GM12874 (cell line): ENCODE measurements around the gene RBFOX1.

Experiments
- TF ChIP-seq, protein P1 (sequence below): IDR thresholded peaks from 2 replicates; pipeline ENCODE4 v1.5.1; 2011; ENCODE audit warnings: low read depth, mild to moderate bottlenecking, control low read depth, low read length, moderate library complexity; ENCODE audit not compliant: insufficient read depth

Gene RBFOX1

DNA sequence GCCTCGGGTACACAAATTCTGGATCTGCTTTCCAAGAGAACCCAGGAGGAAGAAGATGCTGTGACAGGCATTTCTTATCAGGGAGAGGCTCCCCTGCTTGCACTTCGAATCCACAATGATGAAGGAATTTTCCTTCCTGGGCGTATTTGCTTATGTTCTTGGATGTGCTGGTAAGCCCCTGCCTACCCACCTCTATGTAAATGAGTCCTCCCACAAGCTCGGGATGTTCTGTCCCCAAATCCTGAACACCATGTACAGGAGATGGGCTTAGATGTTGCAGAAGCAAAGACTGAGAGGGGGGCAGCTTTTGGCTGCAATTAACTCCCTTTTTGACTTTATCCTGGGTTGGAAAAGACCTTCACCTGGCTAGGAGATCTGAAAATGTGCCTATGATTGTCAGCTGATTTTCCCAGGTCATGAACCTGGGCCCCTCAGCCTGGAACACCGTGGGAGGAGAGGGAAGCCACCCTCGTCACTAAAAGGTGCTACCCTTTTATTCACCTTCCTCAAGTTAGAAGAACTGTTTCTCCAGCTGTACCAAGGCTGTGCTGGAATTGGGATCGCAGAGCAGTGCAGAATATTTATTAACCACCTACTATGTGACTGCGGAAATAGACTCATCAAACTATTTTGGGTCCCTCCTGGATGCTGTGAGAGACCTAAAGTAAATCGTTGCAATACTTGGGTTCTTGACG is 150.1 kb downstream of the RBFOX1 start:
- TF ChIP-seq, protein P1, sequence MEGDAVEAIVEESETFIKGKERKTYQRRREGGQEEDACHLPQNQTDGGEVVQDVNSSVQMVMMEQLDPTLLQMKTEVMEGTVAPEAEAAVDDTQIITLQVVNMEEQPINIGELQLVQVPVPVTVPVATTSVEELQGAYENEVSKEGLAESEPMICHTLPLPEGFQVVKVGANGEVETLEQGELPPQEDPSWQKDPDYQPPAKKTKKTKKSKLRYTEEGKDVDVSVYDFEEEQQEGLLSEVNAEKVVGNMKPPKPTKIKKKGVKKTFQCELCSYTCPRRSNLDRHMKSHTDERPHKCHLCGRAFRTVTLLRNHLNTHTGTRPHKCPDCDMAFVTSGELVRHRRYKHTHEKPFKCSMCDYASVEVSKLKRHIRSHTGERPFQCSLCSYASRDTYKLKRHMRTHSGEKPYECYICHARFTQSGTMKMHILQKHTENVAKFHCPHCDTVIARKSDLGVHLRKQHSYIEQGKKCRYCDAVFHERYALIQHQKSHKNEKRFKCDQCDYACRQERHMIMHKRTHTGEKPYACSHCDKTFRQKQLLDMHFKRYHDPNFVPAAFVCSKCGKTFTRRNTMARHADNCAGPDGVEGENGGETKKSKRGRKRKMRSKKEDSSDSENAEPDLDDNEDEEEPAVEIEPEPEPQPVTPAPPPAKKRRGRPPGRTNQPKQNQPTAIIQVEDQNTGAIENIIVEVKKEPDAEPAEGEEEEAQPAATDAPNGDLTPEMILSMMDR, result no peak

DNA sequence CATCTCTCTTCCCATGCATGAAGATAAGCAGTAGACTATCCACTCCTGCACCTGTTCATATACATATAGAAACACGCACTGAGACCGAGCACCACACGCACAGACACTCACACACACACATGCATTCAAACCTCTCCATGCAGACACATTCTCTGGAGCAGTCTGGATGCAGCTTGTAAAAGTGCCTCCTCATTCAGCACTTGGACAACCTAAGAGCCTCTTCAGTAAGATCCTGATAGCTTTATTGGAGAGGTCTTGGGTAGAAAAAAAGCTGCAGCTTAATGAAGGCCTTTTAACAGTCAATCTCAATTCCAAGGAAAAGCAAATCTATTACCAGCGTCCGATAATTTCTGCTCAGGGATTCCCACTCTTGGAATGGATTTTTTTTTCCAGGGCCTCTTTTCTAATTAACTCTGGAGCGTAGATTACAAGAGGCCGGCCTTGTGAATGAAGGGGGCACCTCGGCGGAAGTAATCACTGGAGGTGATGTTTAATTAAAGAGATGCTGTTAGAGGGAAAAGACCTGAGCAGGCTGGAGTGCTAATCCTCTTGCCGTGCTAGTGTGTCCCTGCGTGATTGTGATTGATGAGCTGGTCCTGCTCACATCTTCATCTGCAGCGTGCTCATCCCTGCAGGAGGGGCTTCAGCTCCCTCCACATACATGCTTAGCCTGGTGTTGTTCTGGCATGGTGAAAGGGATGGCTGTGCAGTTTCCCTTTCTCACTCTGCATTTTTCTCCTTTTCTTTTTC is 155.1 kb downstream of the RBFOX1 start:
- TF ChIP-seq, protein P1, result no peak

DNA sequence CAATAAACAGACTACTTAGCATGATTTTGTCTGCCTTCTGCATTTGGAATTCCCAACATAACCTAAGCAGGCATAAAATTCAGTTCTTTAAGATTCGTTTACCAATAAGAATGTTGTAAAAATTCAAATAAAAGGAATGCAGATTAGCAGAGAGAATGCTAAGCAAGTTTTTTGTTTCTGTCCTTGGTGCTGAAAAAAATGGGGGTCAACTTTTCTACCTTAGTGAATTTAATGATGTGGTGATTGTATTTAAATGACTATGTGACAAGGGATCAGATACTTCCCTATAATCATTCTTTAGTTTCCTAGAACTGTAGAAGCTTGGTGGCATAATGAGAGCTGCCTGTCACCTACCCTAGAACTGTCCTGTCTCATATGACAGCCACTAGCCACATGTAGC is 159.5 kb downstream of the RBFOX1 start:
- TF ChIP-seq, protein P1, result no peak

DNA sequence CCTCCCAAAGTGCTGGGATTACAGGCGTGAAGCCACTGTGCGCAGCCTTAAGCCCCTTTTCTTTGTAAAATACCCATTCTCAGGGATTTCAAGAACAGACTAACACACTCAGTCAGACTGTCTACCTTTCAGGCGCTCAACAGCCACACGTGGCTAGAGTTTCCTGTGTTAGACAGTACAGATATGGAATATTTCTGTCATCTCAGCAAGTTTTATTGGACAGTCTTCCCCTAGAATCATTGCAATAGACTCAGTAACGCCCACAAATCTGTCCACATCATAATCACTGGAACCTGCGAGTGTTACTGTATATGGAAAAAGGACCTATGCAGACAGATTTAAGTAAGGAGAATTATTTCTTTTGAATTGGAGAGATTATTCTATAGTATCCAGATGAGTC is 160.5 kb downstream of the RBFOX1 start:
- TF ChIP-seq, protein P1, result no peak

DNA sequence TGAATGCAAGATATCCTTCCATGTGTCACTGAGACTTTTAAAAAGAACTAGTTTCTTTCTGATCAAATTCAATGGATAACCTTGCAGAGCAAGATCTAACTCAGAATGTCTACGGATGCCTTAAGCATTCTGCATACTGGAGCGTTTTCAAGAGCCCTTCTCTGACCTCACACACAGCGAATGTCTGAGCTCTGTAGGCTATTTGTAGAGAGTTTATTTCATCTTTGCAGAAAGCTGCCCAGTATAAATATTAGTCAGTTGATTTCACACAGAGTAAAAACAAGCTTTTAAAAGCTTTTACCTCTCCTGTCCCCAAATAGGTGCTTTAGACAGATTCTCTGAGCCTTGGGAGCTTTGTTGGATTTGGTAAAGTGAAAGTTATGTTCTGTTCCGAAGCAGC is 165.0 kb downstream of the RBFOX1 start:
- TF ChIP-seq, protein P1, result no peak

DNA sequence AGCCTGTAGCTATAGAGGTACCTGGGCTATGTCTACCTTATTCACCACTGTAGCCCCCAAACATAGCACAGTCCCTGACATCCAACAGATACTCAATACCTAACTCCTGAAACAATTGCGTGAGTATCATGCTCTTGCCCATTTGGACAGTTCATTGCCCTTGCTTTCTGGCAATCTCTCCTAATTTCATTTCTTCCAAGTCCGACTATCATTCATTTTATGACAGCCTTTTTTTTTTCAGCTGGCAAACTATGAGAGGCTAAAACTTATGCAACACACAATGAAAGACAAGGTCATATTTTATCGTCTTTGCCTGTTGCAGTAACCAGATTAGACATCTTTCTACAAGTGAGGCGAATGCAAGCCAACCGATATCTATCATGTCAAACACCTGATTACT is 169.2 kb downstream of the RBFOX1 start:
- TF ChIP-seq, protein P1, result no peak

DNA sequence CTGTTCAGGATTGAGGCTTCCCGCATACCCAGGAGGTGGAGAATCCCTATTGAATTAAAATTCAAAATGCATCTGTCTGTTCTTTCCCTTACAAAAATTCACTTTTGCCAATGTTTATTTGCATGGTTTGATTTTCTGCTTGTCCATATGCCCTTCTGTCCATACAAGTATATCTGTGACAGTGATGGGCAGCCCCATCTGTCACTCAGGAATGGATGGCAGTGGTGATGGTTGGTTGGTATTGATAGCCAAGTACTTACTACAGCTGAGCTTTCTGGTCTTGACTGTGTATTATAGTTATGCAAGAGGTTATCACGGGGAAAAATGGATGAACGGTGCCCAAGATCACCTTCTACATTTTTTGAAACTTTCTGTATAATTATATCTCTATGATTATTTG is 171.0 kb downstream of the RBFOX1 start:
- TF ChIP-seq, protein P1, result no peak
